ENCODE measurements around the gene JPH3.

JPH3 gene

DNA sequence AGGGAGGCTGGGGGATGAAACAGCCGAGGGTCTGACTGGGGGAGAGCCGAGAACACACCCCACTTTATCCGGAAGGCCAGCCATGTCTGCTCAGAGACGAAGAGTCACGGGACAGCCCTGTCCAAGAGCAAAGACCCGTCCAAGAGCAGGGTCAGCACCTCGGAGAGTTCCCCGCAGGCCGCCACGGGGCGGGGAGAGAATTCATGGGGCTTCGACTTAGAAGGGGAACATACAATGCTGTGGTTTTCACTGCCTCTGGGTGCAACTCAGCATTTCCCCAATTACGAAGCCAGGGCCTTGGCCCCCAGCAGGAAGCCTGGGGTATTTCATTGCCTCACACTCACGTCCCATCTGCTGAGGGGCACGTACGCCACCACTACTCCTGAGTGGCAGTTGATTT, 59.3 kb downstream of the JPH3 start:
- TF ChIP-seq, protein P1, sequence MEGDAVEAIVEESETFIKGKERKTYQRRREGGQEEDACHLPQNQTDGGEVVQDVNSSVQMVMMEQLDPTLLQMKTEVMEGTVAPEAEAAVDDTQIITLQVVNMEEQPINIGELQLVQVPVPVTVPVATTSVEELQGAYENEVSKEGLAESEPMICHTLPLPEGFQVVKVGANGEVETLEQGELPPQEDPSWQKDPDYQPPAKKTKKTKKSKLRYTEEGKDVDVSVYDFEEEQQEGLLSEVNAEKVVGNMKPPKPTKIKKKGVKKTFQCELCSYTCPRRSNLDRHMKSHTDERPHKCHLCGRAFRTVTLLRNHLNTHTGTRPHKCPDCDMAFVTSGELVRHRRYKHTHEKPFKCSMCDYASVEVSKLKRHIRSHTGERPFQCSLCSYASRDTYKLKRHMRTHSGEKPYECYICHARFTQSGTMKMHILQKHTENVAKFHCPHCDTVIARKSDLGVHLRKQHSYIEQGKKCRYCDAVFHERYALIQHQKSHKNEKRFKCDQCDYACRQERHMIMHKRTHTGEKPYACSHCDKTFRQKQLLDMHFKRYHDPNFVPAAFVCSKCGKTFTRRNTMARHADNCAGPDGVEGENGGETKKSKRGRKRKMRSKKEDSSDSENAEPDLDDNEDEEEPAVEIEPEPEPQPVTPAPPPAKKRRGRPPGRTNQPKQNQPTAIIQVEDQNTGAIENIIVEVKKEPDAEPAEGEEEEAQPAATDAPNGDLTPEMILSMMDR (IDR thresholded peaks at IDR 0.05; ENCODE audit: low read depth, low read length, missing control alignments), result peak; percentile 17
- no peak overlapping the region for H3K4me3 ChIP-seq (ENCODE audit: low read depth, low read length)
- no peak for DNase-seq (ENCODE audit: low read depth)

DNA sequence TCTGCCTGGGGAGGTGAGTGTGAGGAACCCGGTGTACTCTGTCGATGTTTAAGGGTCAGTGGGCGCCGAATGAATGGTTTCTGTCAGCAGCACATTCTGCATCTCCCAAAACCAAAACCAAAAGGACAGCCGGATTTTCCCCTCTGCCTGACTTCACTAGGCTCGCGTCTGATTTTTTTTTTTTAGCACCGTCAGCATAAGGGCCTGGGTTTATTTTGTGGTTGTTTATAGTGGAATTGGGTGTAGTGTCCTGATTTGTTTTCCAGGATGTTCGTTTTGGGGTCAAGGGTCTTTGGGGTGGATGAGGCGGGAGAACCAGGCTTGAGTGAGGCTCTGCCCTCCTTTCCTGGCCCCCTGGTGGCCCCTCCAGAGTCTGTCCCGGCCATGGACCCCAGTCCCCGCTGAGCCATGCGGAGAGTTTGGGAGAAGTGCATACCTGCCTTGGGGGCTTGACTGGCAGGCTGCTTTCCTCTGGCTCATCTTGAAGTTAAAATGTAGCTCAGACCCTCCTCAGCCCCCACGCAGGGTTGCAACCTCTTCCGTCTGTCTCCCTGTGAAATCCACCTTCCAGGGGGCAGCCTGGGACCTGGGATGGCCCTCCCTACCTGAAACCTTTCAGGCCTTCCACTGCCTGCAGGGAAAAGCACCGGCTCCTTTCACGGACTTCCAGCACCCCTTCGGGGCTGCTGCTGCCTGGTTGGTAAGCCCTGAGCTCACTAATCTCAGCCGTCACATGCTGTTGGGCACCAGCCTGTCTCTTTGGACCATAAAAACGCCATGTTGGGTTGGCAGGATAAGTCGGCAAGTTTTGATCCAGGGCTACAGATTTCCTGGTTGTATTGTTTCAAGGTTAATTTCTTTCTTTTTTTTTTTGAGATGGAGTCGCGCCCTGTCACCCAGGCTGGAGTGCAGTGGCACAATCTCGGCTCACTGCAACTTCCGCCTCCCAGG, 60.2 kb downstream of the JPH3 start:
- no peak for DNase-seq (ENCODE audit: low read depth)
- TF ChIP-seq, protein P1 (IDR thresholded peaks at IDR 0.05; ENCODE audit: low read depth, low read length, missing control alignments), result no peak
- H3K4me3 ChIP-seq (ENCODE audit: low read depth, low read length), result no peak overlapping the region

DNA sequence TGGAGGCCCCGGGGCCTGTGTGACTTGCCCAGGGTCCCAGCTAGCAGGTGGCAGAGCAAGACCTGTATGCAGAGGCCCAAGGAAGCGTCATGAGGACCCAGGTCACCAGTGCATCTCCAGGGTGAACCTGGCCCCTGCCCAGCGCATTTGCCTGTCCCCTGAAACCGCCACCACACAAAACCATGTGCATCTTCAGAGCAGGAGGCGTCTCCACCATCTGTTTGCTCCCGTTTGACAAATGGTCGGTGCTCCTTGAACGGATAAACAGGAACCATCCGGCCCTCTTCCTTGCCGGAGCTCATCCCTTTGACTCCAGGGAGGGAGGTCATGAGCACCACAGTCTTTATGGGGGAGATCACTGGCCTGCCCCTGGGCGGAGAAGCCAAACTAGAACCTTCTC, 62.5 kb downstream of the JPH3 start:
- TF ChIP-seq, protein P1 (IDR thresholded peaks at IDR 0.05; ENCODE audit: low read depth, low read length, missing control alignments), result no peak
- no peak for DNase-seq (ENCODE audit: low read depth)
- H3K4me3 ChIP-seq (ENCODE audit: low read depth, low read length), result no peak overlapping the region

DNA sequence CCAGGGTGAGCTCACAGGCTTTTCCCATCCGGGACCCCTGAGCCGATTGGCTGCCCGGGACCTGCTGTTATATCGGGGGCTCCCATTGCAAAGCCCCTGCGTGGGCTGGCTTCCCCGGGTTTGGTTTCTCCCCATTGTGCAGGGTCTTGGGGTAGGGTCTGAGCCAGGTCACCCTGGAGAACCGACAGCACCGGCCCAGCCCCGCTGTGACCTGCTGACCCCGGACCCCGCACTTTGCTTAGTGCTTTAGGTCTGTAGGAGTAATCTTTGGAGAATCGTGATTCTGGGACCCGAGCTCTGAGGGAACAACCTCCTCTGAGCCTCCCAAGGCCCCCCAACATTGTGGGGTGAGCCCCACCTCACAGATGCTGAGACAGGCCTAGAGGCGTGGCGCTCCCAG, 62.9 kb downstream of the JPH3 start:
- DNase-seq (ENCODE audit: low read depth), result no peak
- no peak overlapping the region for H3K4me3 ChIP-seq (ENCODE audit: low read depth, low read length)
- TF ChIP-seq, protein P1 (IDR thresholded peaks at IDR 0.05; ENCODE audit: low read depth, low read length, missing control alignments), result no peak

DNA sequence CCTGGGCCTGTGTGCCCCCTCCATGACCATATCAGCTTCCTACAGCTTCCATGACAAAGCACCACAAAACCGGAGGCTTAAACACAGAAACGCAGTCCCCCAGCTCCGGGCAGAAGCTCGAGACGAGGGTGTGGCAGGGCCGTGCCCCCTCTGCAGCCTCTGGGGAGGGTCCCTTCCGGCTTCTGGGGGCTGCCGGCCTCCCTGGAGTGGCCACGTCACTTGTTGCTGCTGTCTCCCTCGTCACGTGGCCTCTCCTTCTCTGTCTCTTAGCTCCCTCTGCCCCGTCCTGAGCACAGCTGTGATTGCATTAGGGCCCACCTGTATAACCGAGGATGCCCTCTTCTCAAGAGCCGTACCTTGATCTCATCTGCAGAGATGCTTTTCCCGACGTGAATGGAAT, 64.6 kb downstream of the JPH3 start:
- H3K4me3 ChIP-seq (ENCODE audit: low read depth, low read length), result no peak overlapping the region
- DNase-seq (ENCODE audit: low read depth), result no peak
- TF ChIP-seq, protein P1 (IDR thresholded peaks at IDR 0.05; ENCODE audit: low read depth, low read length, missing control alignments), result no peak

DNA sequence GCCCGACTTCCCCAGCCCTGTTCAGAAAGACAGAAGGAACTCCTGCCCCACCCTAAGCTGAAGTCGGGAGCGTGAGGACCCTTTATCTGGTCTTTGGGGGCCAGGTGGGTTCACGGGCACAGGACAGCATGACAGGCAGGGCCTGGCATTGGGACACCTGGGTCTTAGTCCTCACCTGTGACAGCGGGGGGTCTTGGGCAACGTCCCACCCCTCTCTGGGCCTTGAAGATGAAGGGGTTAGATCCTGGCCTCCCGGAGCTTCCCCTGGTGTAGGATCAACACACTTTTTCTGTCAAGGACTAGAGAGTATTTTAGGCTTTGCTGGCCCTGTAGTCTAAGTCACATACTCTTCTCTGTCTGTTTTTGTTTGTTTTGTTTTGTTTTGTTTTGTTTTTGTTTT, 65.1 kb downstream of the JPH3 start:
- no peak overlapping the region for H3K4me3 ChIP-seq (ENCODE audit: low read depth, low read length)
- DNase-seq (ENCODE audit: low read depth), result no peak
- TF ChIP-seq, protein P1 (IDR thresholded peaks at IDR 0.05; ENCODE audit: low read depth, low read length, missing control alignments), result no peak

DNA sequence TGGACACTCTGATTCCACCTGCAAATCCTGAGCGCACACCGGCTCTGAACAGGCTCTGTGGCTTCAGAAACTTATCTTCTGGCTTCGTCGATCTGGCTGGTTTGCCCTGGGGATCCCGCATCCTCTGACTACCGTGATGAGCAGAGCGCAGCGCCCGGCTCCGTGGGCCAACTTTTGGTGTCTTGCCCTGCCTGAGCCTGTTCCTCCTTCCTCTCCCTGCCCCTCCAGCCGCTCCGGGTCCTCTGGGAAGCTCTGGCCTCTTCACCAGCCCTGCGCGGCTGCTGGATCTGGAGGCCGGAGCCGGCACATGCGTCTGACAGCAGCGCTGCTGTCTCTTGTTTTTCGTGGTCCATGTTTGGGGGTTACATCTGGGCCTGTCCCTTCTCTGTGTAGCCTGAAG, 65.6 kb downstream of the JPH3 start:
- H3K4me3 ChIP-seq (ENCODE audit: low read depth, low read length), result no peak overlapping the region
- no peak for DNase-seq (ENCODE audit: low read depth)
- TF ChIP-seq, protein P1 (IDR thresholded peaks at IDR 0.05; ENCODE audit: low read depth, low read length, missing control alignments), result no peak
